AG04449 (cell line): ENCODE measurements around the gene LRRC2.

ENCODE experiments used
- CTCF ChIA-PET: fragments of 350-600 bp; formaldehyde crosslinking; extraction: SDS; loops from one replicate; lab custom pipeline; 2021; ENCODE audit warnings: antibody characterized with exemption; lab: Yijun Ruan, JAX
- POLR2A ChIA-PET: fragments of 400-600, 350-600 bp; formaldehyde crosslinking; extraction: SDS; loops from one replicate; lab custom pipeline; 2020; ENCODE audit warnings: antibody characterized with exemption, inconsistent platforms; lab: Yijun Ruan, JAX
- DNase-seq: peaks from one replicate; pipeline ENCODE4 v3.0.0-alpha.2; 2010; ENCODE audit warnings: low read depth, low spot score
- H3K4me3 ChIP-seq: 2 replicates; pipeline ENCODE4 v1.5.1; 2011; ENCODE audit warnings: low read depth, mild to moderate bottlenecking, control low read depth, low read length
- CTCF ChIP-seq: IDR thresholded peaks from one replicate; pipeline ENCODE4 v1.5.1; 2011; ENCODE audit warnings: mild to moderate bottlenecking, moderate library complexity, low read length, control low read depth, inconsistent platforms; ENCODE audit not compliant: insufficient read depth; ENCODE audit errors: missing control alignments

The LRRC2 gene

GRCh38 chr3:46490338-46491084 is 75.6 kb downstream of the LRRC2 start:
- no peak for TF ChIP-seq CTCF
- ChIA-PET CTCF (interaction anchor here (0.8 to 14.4 kb wide), 27 partner anchors 9 to 424 kb away, joined by 3 to 418 read pairs (median 11); partner anchors contain the start of genes ALS2CL, LRRC2 and RTP3), POLR2A (interaction anchor here (0.6 kb wide), 2 partner anchors 159 to 1310 kb away, joined by 3 to 4 read pairs; no protein-coding TSS in a partner anchor)
- no peak for DNase-seq
- H3K4me3 ChIP-seq: no peak overlapping the region

GRCh38 chr3:46489875-46490274 is 76.2 kb downstream of the LRRC2 start:
- TF ChIP-seq CTCF: no peak
- H3K4me3 ChIP-seq: no peak overlapping the region
- CTCF ChIA-PET: interaction anchor here (0.7 to 14.4 kb wide), 50 partner anchors 9 to 424 kb away, joined by 3 to 418 read pairs (median 6); partner anchors contain the start of genes ALS2CL, FAM240A, LRRC2 and RTP3
- DNase-seq: peak; percentile 81
- POLR2A ChIA-PET: interaction anchor here (0.6 kb wide), 2 partner anchors 159 to 1311 kb away, joined by 3 to 4 read pairs; no protein-coding TSS in a partner anchor

- no peak for DNase-seq
- TF ChIP-seq CTCF: no peak
- ChIA-PET POLR2A (interaction anchor here (0.7 to 1.2 kb wide), 2 partner anchors 141 to 204 kb away, joined by 3 to 5 read pairs; partner anchors contain the start of gene ALS2CL), CTCF (interaction anchor here (0.6 to 14.4 kb wide), 63 partner anchors 9 to 425 kb away, joined by 3 to 418 read pairs (median 5); partner anchors contain the start of genes ALS2CL, FAM240A, LRRC2 and RTP3)
- H3K4me3 ChIP-seq: no peak overlapping the region
Observed at GRCh38 chr3:46489381-46489780, 76.7 kb downstream of the LRRC2 start.

GRCh38 chr3:46488735-46489361 is 77.3 kb downstream of the LRRC2 start:
- peak; percentile 100 for TF ChIP-seq CTCF
- POLR2A ChIA-PET: interaction anchor here (0.7 to 1.2 kb wide), 2 partner anchors 141 to 205 kb away, joined by 3 to 5 read pairs; partner anchors contain the start of gene ALS2CL
- no peak overlapping the region for H3K4me3 ChIP-seq
- DNase-seq: no peak
- CTCF ChIA-PET: interaction anchor here (0.6 to 14.4 kb wide), 72 partner anchors 8 to 470 kb away, joined by 3 to 418 read pairs (median 4); partner anchors contain the start of genes ALS2CL, FAM240A, LRRC2 and LTF

GRCh38 chr3:46485779-46486175 is 80.3 kb downstream of the LRRC2 start:
- TF ChIP-seq CTCF: no peak
- ChIA-PET POLR2A (no interaction called here), CTCF (interaction anchor here (2.0 to 14.4 kb wide), 2 partner anchors 72 to 146 kb away, joined by 5 to 418 read pairs; no protein-coding TSS in a partner anchor)
- no peak for DNase-seq
- H3K4me3 ChIP-seq: no peak overlapping the region
